Activated T-helper 2 cell treated with anti-CD3 and anti-CD28 coated beads, Interferon-gamma antibody, Interleukin-2, Interleukin-4, amounts not matched to agents 10 μg/mL and 5 μg/mL and 100 μg/mL, durations not matched to agents 14 hours and 24 hours and 36 hours (primary cell): ENCODE data around the gene TRIM17. TPM values are rescaled to one million over a fixed set of nuclear protein-coding genes. Genes with fewer than 3 reads are reported as not detected.

ENCODE experiments used
- DNase-seq: peaks from one replicate; pipeline ENCODE4 v3.0.0; 2021; ENCODE audit warnings: low spot score
- H3K27ac Mint-ChIP-seq: one replicate; pipeline ENCODE4 v1.8.0; 2021; ENCODE audit warnings: mixed read lengths
- H3K27me3 Mint-ChIP-seq: one replicate; pipeline ENCODE4 v1.8.0; 2021; ENCODE audit warnings: low read depth, mixed read lengths
- H3K36me3 Mint-ChIP-seq: one replicate; pipeline ENCODE4 v1.8.0; 2021; ENCODE audit warnings: low read depth, mixed read lengths
- H3K4me1 Mint-ChIP-seq: one replicate; pipeline ENCODE4 v1.8.0; 2021; ENCODE audit warnings: low read depth, mixed read lengths
- H3K4me3 Mint-ChIP-seq: one replicate; pipeline ENCODE4 v1.8.0; 2021; ENCODE audit warnings: low read depth, mild to moderate bottlenecking, moderate library complexity, mixed read lengths
- H3K9me3 Mint-ChIP-seq: one replicate; pipeline ENCODE4 v1.8.0; 2021; ENCODE audit warnings: mixed read lengths
- intact Hi-C: fragments of 100-400 bp; cut with micrococcal nuclease; formaldehyde crosslinking; loops from one replicate; pipeline ENCODE4 v1.15.1; 2023
- total RNA-seq: library from RNA; stranded (reverse); gene quantifications from 2 replicates; pipeline ENCODE4 v1.2.3, GENCODE V29; 2022

TRIM17 gene
- total RNA-seq, 1 donor from 2014 or later = 2.3 TPM

- H3K4me3 Mint-ChIP-seq = no peak overlapping the region
- no peaks in the 10 kb centered on the region for H3K36me3 Mint-ChIP-seq
- DNase-seq = no peak
- H3K4me1 Mint-ChIP-seq = no peaks in the 10 kb centered on the region
- no peaks in the 10 kb centered on the region for H3K9me3 Mint-ChIP-seq
- H3K27me3 Mint-ChIP-seq = no peaks in the 10 kb centered on the region
- no peak overlapping the region for H3K27ac Mint-ChIP-seq
- intact Hi-C loops = no loop called here
These were observed 55.9 kb downstream of the TRIM17 start for GRCh38 chr1:228360533-228361313.

- Mint-ChIP-seq H3K4me1 (no peaks in the 10 kb centered on the region), H3K36me3 (no peaks in the 10 kb centered on the region), H3K27me3 (no peaks in the 10 kb centered on the region), H3K27ac (no peak overlapping the region), H3K4me3 (no peak overlapping the region), H3K9me3 (no peaks in the 10 kb centered on the region)
- no peak for DNase-seq
- intact Hi-C loops = no loop called here
These were observed 56.8 kb downstream of the TRIM17 start for GRCh38 chr1:228359613-228360532.

- H3K27me3 Mint-ChIP-seq = no peaks in the 10 kb centered on the region
- H3K4me1 Mint-ChIP-seq = no peaks in the 10 kb centered on the region
- no peaks in the 10 kb centered on the region for H3K36me3 Mint-ChIP-seq
- intact Hi-C loops = no loop called here
- H3K4me3 Mint-ChIP-seq = no peak overlapping the region
- no peaks in the 10 kb centered on the region for H3K9me3 Mint-ChIP-seq
- H3K27ac Mint-ChIP-seq = no peak overlapping the region
- DNase-seq = no peak
These were observed 57.7 kb downstream of the TRIM17 start for GRCh38 chr1:228358764-228359612.

GRCh38 chr1:228358039-228358763 lies 58.5 kb downstream of the TRIM17 start:
- no peak overlapping the region for H3K27ac Mint-ChIP-seq
- no peak for DNase-seq

More at GRCh38 chr1:228358039-228358763, 58.5 kb downstream of the TRIM17 start:
- Mint-ChIP-seq H3K27me3 (no peaks in the 10 kb centered on the region), H3K36me3 (no peaks in the 10 kb centered on the region), H3K4me3 (no peak overlapping the region), H3K4me1 (no peaks in the 10 kb centered on the region), H3K9me3 (no peaks in the 10 kb centered on the region)
- intact Hi-C loops = no loop called here

Other genes starting within 250 kb of the TRIM17 start
- gene OBSCN, start 208.8 kb downstream of the TRIM17 start, total RNA-seq = 22.1 and 25.4 TPM in 2 replicates
- gene TRIM11, start 10.0 kb downstream of the TRIM17 start, total RNA-seq = 58.3 and 60.5 TPM in 2 replicates
- 146 and 154 TPM in 2 replicates for gene RNF187, start 70.5 kb upstream of the TRIM17 start, total RNA-seq